ENCODE results near the gene ADD1.

The ADD1 gene

GRCh38 chr4:2963966-2964471 lies 120.4 kb downstream of the ADD1 start:
- no peak for DNase-seq (ENCODE audit: low read depth)

- no peak for DNase-seq (ENCODE audit: low read depth)
These were observed 121.1 kb downstream of the ADD1 start for GRCh38 chr4:2964706-2965258.

GRCh38 chr4:2965262-2965661 lies 121.6 kb downstream of the ADD1 start:
- DNase-seq (ENCODE audit: low read depth): no peak

- no peak for DNase-seq (ENCODE audit: low read depth)
These were observed 124.7 kb downstream of the ADD1 start for GRCh38 chr4:2968381-2968780.

- DNase-seq (ENCODE audit: low read depth): no peak
These were observed 127.6 kb downstream of the ADD1 start for GRCh38 chr4:2971275-2971674.

GRCh38 chr4:2977211-2978088 lies 133.8 kb downstream of the ADD1 start:
- DNase-seq (ENCODE audit: low read depth): no peak
